Smooth muscle cell of the umbilical artery (primary cell): ENCODE results near the gene NIP7. TPM values are rescaled to one million over a fixed set of nuclear protein-coding genes. Genes with fewer than 3 reads are reported as not detected.

ENCODE experiments used
- total RNA-seq: library from RNA; depleted of rRNA; stranded (reverse); fragments of >200 nt; gene quantifications from 2 replicates; pipeline ENCODE4 v1.2.3, GENCODE V29; 2014

The NIP7 gene
- 18.7 and 26.0 TPM in 2 replicates for total RNA-seq

GRCh38 chr16:69339289-69340094 is at the start of gene NIP7, which contains the start of gene COG8:
Gene NIP7 (plus strand): TSS chr16:69339772. CDS start chr16:69339830, 58 bp downstream.
Gene COG8 (minus strand): TSS chr16:69339564. CDS start chr16:69339552, 12 bp downstream.

DNA sequence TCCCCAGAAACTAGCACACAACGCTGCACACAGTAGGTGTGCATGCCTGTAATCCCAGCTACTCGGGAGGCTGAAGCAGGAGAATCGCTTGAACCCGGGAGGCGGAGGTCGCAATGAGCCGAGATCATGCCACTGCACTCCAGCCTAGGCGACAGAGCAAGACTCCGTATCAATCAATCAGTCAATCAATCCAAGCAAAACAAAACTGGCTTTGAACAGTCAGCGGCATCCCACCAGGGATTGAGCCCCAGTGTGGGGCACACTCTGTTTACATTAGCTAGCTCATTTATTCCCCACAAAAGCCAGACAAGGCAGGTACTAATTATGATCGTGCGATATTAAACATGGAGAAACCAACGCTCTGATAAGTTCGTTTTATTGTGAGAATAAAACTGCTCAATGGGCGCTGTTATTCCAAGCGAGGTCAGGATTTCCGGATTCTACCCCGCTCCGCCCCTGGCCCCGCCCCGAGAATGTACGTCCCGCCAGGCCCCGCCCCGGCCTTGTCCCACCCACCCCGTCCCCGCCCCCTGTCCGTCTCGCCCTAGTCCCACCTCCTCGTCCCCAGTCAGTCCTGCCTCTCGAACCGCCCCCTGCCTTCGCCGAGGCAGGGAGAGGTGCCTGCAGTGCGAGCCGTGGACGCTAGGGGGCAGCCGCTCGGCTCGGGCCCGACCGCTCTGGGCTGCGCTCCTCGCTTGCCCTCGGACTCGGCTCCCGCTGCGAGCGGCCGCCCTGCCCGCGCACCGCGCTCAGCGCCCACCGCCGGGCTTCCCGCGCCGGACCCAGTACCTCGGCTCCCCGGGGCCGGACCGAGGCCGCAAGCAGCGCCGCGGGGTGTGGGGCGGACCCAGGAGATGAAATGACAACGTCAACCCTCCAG is 28.7 kb upstream of the NIP7 start, which contains the start of gene VPS4A:
Gene VPS4A, plus strand, starts transcription at position 698 of the 880 bp plus-strand sequence. Its CDS starts 162 bp downstream, at position 860.

GRCh38 chr16:69330286-69331109 is 9.1 kb upstream of the NIP7 start, which contains the start of gene PDF:
Gene PDF (minus strand): TSS chr16:69330588. CDS start chr16:69330570, 18 bp downstream.

DNA sequence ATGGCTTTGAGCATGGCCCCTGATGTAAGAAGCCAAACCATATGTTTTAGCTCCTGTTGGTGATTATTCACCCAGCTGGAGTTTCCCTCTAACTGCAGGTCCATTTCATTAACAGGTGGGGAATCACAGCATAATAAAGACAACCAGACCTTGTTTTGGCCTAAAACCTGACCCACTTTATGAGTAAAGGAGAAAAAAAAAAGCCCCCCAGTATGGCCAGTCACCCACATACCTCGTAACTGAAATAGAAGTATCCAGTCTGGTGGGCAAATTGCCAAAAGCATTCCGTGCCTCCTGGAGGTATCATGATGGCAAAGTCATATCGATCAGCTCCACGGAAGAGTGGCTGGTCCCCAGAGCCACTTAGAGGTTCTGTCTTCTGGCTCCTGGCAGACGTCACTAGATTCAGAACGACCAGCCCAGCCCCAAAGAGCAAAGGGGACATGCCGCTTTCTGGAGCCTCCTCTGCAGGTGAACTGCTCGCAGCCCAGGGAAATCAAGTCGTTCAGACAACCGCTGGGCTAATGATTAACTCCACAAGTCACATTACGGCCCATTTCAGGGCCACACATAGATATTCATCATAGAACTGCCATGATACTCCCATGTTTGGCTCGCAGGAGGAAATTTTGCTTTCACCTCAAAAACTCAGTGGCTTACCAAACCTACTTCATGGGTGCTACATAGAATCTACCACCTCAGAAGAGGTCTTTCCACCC is 11.9 kb downstream of the NIP7 start, which contains the start of gene TMED6:
Gene TMED6, minus strand, starts transcription at position 478 of the 719 bp plus-strand sequence. Its CDS starts 33 bp downstream, at position 445.

Other genes starting within 250 kb of the NIP7 start
- 3.9 and 10.1 TPM in 2 replicates for gene HAS3, start 234.1 kb upstream of the NIP7 start, total RNA-seq
- gene CHTF8, start 207.2 kb upstream of the NIP7 start, total RNA-seq: 36.8 and 67.8 TPM in 2 replicates
- gene UTP4, start 207.1 kb upstream of the NIP7 start, total RNA-seq: 19.3 and 30.8 TPM in 2 replicates
- 29.7 and 81.5 TPM in 2 replicates for gene SNTB2, start 152.6 kb upstream of the NIP7 start, total RNA-seq
- gene VPS4A, start 28.4 kb upstream of the NIP7 start, total RNA-seq: 22.0 and 28.1 TPM in 2 replicates
- gene PDF, start 9.2 kb upstream of the NIP7 start, total RNA-seq: 14.4 and 14.8 TPM in 2 replicates
- gene COG8, start 208 bp upstream of the NIP7 start, total RNA-seq: 36.2 and 38.3 TPM in 2 replicates
- gene TMED6, start 12.0 kb downstream of the NIP7 start, total RNA-seq: 0.30 TPM in 1 of 2 replicates, not detected in the other
- 7.1 and 14.7 TPM in 2 replicates for gene TERF2, start 46.2 kb downstream of the NIP7 start, total RNA-seq
- 61.8 and 100 TPM in 2 replicates for gene CYB5B, start 84.8 kb downstream of the NIP7 start, total RNA-seq
- 27.6 and 45.7 TPM in 2 replicates for gene NFAT5, start 226.2 kb downstream of the NIP7 start, total RNA-seq